Midbrain (tissue), 1 donor: Measurements from ENCODE around the gene RETREG3.
"Not testable (repeated sequence)": the region's sequence is repeated elsewhere in the genome, so short reads cannot be mapped to it uniquely, and the experiment has no call there.

ENCODE experiments used
- DNase-seq: peaks from one replicate; lab custom pipeline; 2025; lab: John Stamatoyannopoulos, UW

Gene RETREG3

DNA sequence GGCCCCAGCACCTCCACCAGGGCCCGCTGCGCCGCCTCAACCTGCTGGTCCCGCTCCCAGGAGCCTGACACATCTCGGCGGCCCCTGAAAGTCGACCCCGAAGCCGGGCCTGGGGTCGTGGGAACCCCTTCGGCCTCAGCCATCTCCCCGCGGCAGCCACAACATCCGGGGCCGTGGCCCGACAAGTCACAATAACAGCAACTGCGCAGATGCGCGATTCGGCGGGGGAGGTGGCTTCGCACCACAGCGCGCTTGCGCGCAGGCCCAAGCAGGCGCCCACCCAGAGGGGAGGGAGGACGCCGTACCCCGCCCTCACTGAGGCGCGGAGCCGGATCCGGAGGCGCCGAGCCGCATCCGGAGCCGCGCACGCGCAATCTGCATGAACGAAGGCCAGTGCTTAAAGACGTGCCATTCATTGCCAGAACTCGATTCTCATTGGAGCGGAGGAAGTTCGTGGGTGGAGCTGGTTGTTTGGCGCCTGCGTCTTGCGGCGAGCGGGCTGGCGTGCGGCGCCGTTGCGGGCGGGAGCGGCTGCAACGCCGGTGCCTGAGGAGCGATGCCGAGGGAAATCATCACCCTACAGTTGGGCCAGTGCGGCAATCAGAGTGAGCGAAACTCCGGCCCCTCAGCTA is at the start of gene RETREG3, which contains the start of gene TUBG1:
RETREG3 (minus strand) TSS at position 193 of the 632 bp plus-strand sequence; CDS start at position 143, 50 bp downstream.
TUBG1 (plus strand) TSS at position 502 of the 632 bp plus-strand sequence; CDS start at position 557, 55 bp downstream.
- DNase-seq = peak; percentile 100

DNA sequence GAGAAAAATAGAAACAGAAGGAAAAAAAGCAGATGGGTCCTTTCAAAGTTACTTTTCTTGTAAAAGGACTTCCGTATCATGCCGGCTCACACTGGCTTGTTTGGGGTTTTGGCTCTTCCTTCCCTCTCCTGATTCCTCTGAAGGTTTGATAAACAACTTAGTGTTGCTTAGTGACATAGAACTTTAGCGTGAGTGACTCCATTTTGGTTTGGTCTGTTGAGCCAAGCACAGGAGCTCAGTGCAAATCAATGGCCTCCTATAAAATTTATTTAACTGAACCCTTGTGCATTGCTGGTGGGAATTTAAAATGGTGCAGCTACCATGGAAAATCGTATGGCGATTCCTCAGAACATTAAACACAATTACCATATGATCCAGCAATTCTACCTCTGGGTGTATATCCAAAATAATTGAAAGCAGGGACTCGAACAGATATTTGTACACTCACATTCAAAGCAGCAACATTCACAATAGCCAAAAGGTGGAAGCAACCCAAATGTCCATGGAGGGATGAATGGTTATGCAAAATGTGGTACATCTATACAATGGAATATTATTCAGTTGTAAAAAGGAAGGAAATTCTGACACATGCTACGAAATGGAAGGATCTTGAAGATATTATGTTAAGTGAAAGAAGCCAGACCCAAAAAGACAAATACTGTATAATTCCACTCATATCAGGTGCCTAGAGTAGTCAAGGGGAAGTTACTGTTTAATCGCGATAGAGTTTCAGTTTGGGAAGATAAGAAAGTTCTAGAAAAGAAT is 48.8 kb upstream of the RETREG3 start:
- no peak for DNase-seq

- no peak for DNase-seq
Observed at GRCh38 chr17:42655528-42655927, 46.4 kb upstream of the RETREG3 start.

- peak; percentile 60 for DNase-seq
Observed at GRCh38 chr17:42653179-42654124, 44.3 kb upstream of the RETREG3 start.

DNA sequence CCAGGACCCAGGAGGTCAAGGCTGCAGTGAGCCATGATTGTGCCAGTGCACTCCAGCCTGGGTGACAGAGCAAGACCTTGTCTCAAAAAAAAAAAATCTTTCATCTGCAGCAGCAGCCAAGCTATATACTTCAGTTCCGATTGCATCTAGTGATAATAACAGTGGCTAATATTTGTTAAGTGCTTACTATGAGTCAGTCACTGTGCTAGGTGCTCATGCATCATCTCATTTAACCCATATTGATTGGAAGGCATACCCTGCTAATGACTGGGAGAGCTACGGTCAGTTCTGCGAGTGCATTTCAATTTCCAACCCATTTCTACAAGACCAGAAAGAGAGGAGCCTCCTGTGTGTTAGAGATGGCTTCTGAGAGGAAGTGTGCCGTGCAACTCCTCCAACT is 42.2 kb upstream of the RETREG3 start:
- DNase-seq = no peak

DNA sequence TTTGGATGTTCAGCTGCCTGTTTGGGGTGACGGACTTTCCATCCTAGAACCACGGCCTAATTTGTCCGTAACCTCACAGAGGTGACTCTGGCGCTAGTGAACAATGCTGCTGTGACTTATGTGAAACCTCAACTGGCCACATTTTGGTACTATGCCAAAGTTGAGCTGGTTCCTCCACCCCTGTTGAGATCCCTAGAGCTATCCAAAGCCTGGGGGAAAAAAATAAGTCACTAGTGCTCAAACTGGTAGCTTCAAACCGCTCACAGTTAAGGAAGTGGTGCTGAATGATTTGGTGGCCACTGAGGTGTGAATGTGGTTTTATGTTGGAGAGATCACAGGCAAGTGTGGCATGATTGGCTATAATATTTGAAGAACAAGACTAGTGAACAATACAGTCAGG is 38.6 kb upstream of the RETREG3 start:
- no peak for DNase-seq

- no peak for DNase-seq
Observed at GRCh38 chr17:42642336-42642735, 33.2 kb upstream of the RETREG3 start.

GRCh38 chr17:42640121-42640520 is 30.9 kb upstream of the RETREG3 start:
- DNase-seq = no peak

GRCh38 chr17:42639525-42640113 is 30.4 kb upstream of the RETREG3 start:
- DNase-seq = no peak

DNA sequence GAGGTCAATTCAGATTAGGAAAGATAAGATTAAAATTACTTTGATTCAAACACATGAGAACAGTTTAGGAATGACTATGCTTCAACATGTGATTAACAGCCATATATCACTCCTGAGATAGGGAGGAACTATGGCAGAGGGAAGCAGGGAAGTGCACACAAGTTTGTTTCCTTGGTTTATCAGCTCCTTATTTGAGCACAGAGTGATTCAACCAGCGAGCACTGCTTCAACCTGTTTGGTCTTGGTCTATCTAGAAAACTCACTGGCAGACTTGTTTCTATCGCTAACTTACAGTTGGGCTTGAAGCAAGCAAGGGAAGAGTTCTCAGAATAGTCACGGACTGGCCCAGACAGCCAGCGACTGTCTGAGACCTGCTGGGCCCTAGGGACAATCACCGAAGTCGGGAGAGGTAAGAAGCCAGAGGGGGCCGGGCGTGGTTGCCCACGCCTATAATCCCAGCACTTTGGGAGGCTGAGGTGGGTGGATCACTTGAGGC is 23.8 kb upstream of the RETREG3 start:
- DNase-seq = no peak

GRCh38 chr17:42629411-42630009 is 20.3 kb upstream of the RETREG3 start:
- DNase-seq = no peak

DNA sequence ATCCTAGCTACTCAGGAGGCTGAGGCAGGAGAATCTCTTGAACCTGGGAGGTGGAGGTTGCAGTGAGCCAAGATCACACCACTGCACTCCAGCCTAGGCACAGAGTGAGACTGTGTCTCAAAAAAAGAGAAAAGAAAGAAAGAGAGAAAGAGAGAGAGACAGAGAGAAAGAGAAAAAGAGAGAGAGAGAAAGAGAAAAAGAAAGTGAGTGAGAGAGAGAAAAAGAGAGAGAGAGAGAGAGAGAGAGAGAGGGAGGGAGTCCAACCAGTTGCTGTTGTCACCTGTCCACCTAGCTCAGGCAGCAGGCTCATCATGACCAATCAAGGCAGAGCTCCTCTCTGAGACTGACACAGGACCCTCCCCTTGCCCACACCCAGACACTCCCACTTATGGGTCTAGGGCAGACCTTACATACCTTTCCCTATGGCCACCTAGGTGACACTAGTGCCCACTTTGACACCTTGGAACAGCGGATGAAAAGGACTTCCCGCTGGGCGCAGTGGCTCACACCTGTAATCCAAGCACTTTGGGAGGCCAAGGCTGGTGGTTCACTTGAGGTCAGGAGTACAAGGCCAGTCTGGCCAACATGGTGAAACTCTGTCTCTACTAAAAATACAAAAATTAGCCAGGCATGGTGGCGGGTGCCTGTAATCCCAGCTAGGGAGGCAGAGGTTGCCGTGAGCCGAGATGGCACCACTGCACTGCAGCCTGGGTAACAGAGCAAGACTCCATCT is 18.0 kb upstream of the RETREG3 start:
- DNase-seq = not testable (repeated sequence)

- DNase-seq = no peak
Observed at GRCh38 chr17:42623732-42624596, 14.8 kb upstream of the RETREG3 start.

DNA sequence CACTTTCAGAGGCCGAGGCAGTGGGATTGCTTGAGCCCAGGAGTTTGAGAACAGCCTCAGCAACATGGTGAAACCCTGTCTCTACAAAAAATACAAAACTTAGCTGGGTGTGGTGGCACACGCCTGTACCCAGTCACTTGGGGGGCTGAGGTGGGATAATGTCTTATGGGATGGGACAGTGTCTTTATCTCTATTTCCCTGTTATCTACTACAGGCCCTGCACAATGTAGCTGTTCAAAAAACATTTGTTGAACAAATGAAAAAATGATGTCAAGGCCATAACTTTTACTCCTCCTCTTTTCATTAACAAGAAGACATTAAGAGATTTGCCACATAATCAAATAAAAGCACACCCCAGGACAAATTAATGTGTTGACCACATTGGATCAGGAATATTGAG is 14.1 kb upstream of the RETREG3 start:
- DNase-seq = no peak

DNA sequence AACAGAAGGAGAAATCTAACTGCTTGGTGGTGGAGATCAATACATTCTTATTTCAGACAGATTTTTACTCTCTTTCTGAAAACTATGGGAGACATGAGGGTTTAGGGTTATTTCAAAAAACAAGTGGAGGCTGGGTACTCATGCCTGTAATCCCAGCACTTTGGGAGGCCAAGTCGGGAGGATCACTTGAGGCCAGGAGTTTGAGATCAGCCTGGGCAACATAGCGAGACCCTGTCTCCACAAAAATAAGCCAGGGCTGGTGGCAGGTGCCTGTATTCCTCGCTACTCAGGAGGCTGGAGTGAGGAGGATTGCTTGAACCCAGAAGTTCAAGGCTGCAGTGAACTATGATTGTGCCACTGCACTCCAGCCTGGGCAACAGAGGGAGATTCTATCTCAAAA is 12.8 kb upstream of the RETREG3 start:
- DNase-seq = not testable (repeated sequence)

- DNase-seq = peak; percentile 6
Observed at GRCh38 chr17:42618442-42619150, 9.4 kb upstream of the RETREG3 start.

- DNase-seq = no peak
Observed at GRCh38 chr17:42617956-42618431, 8.8 kb upstream of the RETREG3 start.

DNA sequence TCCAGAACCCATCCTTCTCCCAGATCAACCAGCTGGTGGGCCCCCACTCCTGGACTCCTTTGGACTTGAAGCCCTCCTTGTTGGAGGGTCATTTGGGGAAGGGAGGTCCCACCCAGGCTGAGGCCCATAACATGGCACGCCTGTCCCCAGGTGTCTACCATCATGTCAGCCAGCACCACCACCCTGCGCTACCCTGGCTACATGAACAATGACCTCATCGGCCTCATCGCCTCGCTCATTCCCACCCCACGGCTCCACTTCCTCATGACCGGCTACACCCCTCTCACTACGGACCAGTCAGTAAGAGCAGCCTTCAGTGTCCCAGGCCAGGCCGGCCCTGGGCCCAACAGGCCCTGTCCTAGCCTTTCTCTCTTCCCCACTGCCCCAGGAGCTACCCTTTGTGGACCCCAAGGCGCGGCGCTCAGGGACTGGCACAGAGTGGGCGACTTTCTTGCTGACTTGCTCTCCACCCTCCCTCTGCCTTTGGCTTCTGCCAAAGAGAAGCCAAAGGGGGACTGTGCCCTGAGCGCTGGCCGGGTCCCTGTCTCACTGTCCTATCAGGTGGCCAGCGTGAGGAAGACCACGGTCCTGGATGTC is 4.6 kb upstream of the RETREG3 start:
- no peak for DNase-seq
